ENCODE measurements around the gene BCL11B. TPM values are rescaled to one million over a fixed set of nuclear protein-coding genes. Genes with fewer than 3 reads are reported as not detected.

Gene BCL11B
- total and polyA plus RNA-seq, 9 of the 15 experiments (the other 6 are each of a cell fraction or from before 2014, with no cell fraction given): 0.09 TPM; not detected in 8

- no peak for TF ChIP-seq VEZF1 (CRISPR knock-in tag; IDR thresholded peaks at IDR 0.05)
- no peak for TF ChIP-seq ZNF140 (CRISPR knock-in tag; IDR thresholded peaks at IDR 0.05)
- TF ChIP-seq GABPB2 (CRISPR knock-in tag; conservative IDR thresholded peaks at IDR 0.05): no peak
These were observed 121.8 kb downstream of the BCL11B start (continued) for GRCh38 chr14:99150236-99150635.

- H3K9me3 ChIP-seq (replicated peaks; ENCODE audit: control insufficient read depth, insufficient read depth, low read depth, low read length): no peaks in the 10 kb centered on the region
- H3K27me3 ChIP-seq (ENCODE audit: control insufficient read depth in 2 of 2, insufficient read depth in 2 of 2, low read length in 2 of 2): peaks cover 2 to 9% of the 10 kb centered on the region in 2 experiments; a peak in 3 of 5 replicates
- no peak overlapping the region for H3K27ac ChIP-seq (ENCODE audit: extremely low read depth, low read depth, low read length)
- ChIA-PET CTCF (ENCODE audit: low intra/inter-chr PET ratio) (no interaction called here), POLR2A (no interaction called here)
- intact Hi-C loops (cut with micrococcal nuclease): no loop called here
- 0% methylated on average over 15 of the region's 22 CpGs for WGBS (ENCODE audit: insufficient coverage, low coverage, missing lambda C conversion rate)
- no peak overlapping the region for H3K9ac ChIP-seq (ENCODE audit: insufficient read depth in 1 of 2, low read depth in 2 of 2, low read length in 2 of 2)
- no peaks in the 10 kb centered on the region for H3K36me3 ChIP-seq (ENCODE audit: control insufficient read depth, insufficient read depth, low read length)
- no peaks in the 10 kb centered on the region for H4K20me1 ChIP-seq (replicated peaks; ENCODE audit: control insufficient read depth, insufficient read depth, low read length)
- no peak overlapping the region for H3K4me2 ChIP-seq (ENCODE audit: insufficient read depth, low read length)
- no peaks in the 10 kb centered on the region for H3K79me2 ChIP-seq (ENCODE audit: control insufficient read depth, insufficient read depth, low read length)
- DNase-seq (ENCODE audit: extremely low read depth in 1 of 4, low spot score in 3 of 4): no peak
- H3K4me3 ChIP-seq: no peak overlapping the region
- TF ChIP-seq COPS2 (conservative IDR thresholded peaks at IDR 0.05): no peak
- TF ChIP-seq BHLHE40 (IDR thresholded peaks at IDR 0.05; ENCODE audit: low read length): no peak
- no peak for TF ChIP-seq PPARD (CRISPR knock-in tag; IDR thresholded peaks at IDR 0.05)
- TF ChIP-seq MEF2D (tag; conservative IDR thresholded peaks at IDR 0.05; ENCODE audit: low read depth): no peak
- TF ChIP-seq CGGBP1 (CRISPR knock-in tag; IDR thresholded peaks at IDR 0.05): no peak
- TF ChIP-seq MTA3 (IDR thresholded peaks at IDR 0.05; ENCODE audit: borderline replicate concordance): no peak
- TF ChIP-seq HMG20A (CRISPR knock-in tag; conservative IDR thresholded peaks at IDR 0.05): no peak
- TF ChIP-seq HMG20B (CRISPR knock-in tag; IDR thresholded peaks at IDR 0.05): no peak
- no peak for TF ChIP-seq NR2C1 (IDR thresholded peaks at IDR 0.05)
- no peak for TF ChIP-seq NR2C1 (tag; IDR thresholded peaks at IDR 0.05)
- TF ChIP-seq CEBPB (tag; IDR thresholded peaks at IDR 0.05): no peak
- no peak for TF ChIP-seq SOX6 (IDR thresholded peaks at IDR 0.05)
- no peak for TF ChIP-seq STAT5A (IDR thresholded peaks at IDR 0.05; ENCODE audit: borderline replicate concordance, low read length)
- TF ChIP-seq BACH1 (tag; IDR thresholded peaks at IDR 0.05): no peak
- no peaks in the 10 kb centered on the region for H3K4me1 ChIP-seq (replicated peaks in 1 of 2; ENCODE audit: control insufficient read depth in 2 of 2, insufficient read depth in 2 of 2, low read length in 2 of 2)
- no peak for ATAC-seq
- H2AFZ ChIP-seq (ENCODE audit: low read depth, low read length): no peak overlapping the region
- in situ Hi-C loops (cut with MboI): no loop called here
- no peaks in the 10 kb centered on the region for H3K9me1 ChIP-seq (ENCODE audit: control insufficient read depth, insufficient read depth, low read length)
- no peak for FAIRE-seq
- BruUV-seq (replicated peaks): no TSS peak
These were observed 123.0 kb downstream of the BCL11B start for GRCh38 chr14:99148861-99149610.
